Measurements from ENCODE around the gene NFKB2.

Gene NFKB2
- 44.7 to 727 (median 96.3) reads per million in 17 experiments for total RNA-seq

DNA sequence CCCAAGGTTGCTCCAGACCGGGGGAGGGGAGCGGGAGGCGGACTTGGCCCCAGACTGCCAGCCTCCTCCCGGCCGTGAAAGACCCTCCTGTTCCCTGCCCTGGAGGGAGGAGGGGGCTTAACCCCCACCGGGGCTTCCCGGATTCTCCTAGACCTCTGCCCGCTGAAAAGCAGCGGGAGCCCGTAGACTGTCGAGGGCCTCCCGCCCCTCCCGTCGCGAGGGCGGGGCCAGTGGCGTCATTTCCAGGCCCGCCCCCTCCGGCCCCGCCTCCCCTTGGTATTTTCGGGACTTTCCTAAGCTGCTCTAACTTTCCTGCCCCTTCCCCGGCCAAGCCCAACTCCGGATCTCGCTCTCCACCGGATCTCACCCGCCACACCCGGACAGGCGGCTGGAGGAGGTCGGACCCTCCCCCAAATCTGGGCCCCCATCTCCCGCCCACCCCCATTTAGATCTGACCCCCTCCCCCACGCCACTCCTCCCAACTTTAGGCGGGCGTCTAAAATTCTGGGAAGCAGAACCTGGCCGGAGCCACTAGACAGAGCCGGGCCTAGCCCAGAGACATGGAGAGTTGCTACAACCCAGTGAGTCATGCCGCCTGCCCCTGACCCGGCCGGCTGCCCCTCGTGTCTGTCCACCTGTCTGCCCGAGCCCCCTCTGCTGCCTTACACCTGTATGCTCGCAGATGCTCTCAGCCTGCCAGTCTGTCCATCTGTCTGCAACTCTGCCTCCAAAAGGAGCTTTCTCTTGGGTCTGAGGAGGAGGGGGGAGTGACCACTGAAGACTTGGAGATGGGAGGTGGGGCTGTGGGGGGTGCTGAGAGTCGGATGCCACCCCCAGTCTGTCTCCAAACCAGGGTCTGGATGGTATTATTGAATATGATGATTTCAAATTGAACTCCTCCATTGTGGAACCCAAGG lies at the start of gene NFKB2:
TSS of gene NFKB2 (plus strand) at position 306 of the 917 bp plus-strand sequence. CDS start at position 561, 255 bp downstream.
- peak; percentile 95 to 97 (median 97) for DNase-seq

DNA sequence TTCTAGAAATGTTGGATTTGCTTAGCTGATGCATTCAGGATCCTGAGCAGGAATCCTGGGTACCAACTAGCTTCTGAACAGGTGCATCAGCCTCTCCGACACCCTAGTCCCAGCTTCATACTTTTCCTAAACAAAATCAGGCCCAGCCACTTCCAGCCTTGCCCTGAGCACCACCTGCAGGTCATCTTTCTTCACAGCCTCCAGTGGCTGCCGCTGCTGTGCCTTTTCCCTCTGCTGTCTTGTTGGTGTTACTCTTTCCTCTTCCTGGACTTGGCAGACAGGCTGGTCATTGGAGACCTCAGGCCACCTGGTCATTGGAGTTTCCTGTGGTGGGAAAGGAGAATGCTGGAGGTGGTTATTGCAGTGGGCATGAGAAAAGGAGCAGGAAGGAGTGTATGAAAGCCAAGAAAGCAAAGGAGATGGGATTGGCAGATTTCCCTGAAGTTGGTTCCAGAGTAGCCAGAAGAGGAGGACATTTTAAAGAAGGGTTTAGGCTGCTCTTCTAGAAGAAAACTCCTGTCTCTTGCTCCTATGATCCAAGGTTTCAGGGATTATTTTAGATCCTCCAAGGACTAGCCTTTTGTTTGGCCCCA lies 48.2 kb upstream of the NFKB2 start:
- peak in 2 of 4 experiments; percentile 20 to 23 for DNase-seq

DNA sequence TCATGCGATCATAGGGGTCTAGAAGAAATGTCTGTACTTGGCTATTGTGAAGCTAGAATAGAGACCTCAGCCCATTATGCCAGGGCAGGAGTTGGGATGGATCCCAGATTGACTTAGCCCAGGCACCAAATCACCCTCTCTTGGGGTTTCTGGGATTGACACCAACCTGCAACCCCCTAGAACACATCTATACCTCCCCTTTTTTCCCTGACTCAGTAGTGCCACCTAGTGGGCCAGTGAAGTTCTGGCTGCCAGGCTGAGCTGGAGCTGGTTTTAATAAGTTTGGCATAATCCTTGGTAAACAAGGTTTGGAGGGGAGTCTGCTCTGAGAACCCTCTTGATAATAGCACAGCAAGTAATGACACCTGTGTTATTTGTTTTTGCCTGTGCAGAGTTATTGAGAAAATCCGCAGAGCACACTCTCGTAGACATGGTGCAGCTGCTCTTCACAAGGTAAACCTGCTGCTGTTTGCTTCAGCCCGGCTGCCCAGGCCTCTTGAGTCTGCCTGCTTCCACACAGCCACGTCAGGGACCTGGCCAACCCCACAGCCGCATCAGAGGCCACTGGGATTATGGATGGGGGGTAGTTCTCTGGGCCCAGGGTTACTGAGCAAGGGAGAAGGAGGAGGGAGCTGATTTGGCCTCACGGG lies 43.3 kb upstream of the NFKB2 start:
- DNase-seq = peak; percentile 71 to 83 (median 80)

DNA sequence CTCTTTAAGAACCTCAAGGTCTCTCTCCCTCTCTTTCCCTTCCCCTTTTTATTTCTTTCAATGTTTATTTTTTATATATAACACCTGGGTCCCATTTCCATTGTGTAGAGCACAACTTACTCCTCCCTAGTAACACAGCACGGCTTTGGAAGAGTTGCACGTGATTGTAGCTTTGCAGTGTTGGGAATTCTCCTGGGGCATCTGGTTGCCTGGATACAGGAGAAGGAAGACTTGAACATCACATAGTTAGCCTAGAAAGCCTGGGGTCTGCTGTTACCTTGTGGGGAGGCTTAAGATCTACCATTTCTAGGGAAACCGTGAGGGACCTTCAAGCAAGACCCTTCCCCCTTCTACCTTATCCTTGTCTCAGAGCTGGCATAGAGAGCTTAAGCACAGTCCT lies 41.1 kb upstream of the NFKB2 start:
- DNase-seq = no peak

DNA sequence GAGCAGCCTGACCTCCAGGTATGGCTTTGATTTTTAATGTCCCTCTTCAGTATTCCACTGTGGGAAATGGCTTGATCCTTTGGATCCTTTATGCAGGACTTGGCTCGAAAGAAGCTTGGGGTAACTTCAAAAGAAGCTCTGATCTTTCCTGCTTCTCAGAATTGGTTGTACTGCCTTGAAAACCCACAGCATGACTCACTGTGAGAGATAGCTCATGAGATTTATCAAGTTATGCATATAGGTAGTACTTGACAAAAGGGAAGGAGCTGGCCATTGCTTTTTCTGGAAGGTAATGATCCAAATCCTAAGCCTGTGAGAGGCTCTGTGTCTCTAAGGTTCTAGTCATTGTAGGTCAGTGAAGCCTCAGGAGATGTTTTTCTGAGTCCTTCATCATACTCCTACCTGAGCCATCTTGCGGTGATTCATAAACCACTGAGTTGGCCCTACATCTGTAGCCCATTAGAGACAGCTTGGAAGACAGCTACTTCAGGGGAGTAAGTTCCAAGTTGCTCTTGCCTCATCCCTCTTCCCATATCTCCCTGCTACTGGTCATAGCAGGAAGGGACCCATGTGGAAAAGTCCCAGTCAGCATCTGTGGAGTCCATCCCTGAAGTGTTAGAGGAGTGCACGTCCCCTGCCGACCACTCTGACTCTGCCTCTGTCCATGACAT lies 36.7 kb upstream of the NFKB2 start:
- DNase-seq = no peak

DNA sequence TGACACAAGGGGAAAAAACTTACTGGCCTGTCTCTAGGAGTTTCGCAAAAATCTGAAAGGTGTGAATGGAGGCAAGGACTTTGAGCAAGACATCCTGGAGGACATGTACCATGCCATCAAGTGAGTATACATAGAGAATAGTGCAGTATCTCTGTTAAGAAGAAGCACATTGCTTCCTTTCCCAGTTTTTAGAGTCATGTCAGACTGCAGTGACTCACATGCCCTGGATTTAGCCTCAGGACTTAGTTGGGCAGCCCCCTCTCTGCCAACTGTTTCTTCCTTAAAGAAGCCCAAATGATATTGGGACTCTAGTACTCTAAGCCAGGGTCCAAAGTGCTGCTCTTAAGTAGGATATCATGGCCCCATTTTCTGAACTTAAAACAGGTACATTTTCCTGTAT lies 28.1 kb upstream of the NFKB2 start:
- DNase-seq = no peak

DNA sequence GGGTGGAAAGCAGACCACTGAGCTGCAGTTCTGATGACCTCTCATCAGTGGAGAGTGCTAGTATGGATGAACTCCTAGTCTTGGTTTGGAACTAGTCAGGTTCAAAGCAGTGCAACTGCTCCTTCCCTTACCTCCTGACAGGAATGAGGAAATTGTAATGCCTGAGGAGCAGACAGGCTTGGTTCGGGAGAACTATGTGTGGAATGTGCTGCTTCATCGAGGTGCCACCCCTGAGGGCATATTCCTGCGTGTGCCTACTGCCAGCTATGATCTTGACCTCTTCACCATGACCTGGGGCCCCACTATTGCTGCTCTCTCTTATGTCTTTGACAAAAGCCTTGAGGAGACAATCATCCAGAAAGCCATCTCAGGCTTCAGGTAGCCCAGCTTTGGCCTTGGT lies 27.4 kb upstream of the NFKB2 start:
- DNase-seq = no peak

DNA sequence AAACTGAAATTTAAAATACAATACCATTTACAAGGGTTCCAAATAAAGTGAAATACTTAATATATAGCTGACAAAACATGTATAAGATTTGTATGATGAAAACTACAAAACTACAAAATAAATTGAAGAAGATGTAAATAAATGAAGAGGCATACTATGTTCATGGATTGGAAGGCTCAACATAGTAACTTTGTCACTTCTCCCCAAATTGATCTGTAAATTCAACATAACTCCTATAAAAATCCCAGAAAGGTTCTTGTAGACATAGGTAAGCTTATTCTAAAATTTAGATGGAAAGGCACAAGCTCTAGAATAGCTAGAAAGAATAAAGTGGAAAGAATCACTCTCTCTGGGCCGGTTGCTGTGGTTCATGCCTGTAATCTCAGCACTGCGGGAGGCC lies 24.2 kb upstream of the NFKB2 start:
- DNase-seq = no peak

DNA sequence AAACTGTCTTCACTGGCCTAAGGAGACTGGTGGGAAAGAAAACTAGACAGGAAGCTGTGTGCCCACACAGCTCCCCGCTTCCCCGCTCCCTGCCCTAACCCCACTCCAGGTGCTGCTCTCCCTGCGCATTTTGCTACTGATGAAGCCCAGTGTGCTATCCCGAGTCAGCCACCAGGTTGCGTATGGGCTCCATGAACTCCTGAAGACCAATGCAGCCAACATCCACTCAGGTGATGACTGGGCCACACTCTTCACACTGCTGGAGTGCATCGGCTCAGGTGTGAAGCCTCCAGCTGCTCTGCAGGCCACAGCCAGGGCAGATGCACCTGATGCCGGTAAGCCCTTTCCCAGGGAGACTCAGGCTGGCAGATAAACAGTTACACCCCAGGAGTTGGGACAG lies 20.3 kb upstream of the NFKB2 start:
- no peak for DNase-seq

DNA sequence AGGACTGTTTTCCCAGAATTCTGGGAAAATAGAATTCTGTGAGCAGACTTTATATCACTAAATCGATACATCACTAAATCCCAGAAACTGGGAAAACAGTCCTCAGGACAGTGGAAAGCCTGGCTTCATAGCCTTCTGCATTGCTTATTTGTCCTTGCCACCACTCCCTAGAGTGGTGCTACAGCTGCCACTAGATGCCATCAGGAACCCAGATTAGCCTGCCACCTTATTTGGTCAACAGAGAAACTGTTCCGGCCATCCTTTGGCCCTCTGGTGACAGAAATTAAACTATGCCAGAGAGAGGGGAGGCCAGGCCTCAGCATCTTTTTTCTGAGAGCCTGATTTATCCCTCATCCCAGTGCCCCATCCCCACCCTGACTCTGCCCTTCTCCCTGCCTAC lies 19.6 kb upstream of the NFKB2 start:
- DNase-seq = no peak

DNA sequence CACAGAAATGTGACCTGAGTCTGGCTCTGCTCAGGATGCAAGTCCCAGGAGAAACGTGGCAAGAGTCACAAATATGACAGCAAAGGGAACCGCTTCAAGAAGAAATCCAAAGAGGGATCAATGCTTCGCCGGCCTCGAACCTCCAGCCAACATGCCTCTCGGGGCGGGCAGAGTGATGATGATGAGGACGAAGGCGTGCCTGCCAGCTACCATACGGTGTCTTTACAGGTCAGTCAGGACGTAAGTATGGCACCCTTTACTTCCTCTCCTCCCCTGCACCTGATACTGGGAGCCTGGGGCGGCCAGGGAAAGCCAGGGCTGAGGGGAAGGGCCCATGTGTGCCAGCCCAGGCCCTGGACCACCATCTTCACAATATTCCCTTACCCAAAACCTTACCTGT lies 18.6 kb upstream of the NFKB2 start:
- no peak for DNase-seq

DNA sequence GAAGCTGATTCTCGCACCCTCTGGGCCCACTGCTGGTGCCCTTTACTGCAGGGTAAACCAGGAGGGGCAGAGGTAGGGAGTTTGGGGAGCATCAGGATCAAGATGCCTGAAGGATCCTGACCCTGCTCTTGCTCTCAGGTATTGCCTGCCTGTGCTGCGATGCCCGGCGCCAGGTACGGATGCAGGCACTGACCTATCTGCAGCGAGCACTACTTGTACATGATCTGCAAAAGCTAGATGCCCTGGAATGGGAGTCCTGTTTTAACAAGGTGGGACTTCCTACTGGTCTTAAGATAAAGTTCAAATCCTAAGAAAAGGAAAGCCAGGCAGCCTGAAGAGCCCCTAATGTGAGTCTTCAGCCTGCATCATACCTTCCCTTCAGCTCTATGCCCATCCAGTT lies 16.1 kb upstream of the NFKB2 start:
- no peak for DNase-seq

DNA sequence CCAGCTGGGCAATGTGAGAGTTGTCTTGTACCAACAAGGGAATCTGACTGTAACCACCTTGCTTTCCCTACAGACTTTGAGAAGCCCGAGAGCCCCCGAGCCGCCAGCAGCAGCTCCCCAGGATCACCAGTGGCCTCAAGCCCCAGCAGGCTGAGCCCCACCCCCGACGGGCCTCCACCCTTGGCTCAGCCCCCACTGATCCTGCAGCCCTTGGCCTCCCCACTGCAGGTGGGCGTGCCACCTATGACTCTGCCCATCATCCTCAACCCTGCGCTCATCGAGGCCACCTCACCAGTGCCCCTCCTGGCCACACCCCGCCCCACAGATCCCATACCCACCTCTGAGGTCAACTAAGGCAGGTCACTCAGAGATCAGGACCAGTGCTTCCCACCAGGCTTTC lies 13.5 kb upstream of the NFKB2 start:
- DNase-seq = no peak

DNA sequence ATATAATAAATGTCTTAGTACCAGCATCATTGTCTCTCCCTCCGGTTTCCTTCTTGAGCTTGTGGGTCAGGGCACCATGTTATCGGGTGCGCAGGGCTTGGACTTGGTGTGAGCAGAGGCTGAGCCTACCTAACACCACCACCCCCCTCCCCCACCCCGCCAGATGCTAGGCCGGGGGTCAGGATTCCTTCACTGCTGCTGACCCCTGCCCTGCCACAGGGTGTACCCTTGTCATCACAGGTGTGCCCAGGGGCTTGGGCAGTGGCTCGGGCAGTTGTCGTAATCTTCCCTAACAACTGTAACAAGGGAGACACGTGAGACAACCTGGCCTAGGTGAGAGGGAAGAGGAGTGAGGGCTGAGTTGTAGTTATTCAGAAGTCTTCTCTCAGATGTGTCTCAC lies 12.6 kb upstream of the NFKB2 start:
- DNase-seq = no peak

DNA sequence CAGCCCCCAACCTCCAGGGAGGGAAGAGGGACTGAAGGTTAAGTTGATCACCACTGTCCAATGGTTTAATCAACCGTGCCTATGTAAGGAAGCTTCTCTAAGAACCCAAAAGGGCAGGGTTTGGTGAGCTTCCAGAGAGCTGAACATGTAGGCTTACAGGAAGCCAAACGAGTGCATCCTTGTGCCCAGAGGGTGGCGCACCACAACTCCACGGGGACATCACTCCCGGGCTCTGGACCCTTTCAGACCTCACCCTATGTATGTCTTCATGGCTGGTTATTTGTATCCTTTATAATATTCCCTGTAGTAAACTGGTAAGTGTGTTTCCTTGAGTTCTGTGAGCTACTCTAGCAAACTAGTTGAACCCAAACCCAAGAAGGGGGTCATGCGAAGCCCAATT lies 11.5 kb upstream of the NFKB2 start:
- peak in 2 of 4 experiments; percentile 20 to 22 for DNase-seq

DNA sequence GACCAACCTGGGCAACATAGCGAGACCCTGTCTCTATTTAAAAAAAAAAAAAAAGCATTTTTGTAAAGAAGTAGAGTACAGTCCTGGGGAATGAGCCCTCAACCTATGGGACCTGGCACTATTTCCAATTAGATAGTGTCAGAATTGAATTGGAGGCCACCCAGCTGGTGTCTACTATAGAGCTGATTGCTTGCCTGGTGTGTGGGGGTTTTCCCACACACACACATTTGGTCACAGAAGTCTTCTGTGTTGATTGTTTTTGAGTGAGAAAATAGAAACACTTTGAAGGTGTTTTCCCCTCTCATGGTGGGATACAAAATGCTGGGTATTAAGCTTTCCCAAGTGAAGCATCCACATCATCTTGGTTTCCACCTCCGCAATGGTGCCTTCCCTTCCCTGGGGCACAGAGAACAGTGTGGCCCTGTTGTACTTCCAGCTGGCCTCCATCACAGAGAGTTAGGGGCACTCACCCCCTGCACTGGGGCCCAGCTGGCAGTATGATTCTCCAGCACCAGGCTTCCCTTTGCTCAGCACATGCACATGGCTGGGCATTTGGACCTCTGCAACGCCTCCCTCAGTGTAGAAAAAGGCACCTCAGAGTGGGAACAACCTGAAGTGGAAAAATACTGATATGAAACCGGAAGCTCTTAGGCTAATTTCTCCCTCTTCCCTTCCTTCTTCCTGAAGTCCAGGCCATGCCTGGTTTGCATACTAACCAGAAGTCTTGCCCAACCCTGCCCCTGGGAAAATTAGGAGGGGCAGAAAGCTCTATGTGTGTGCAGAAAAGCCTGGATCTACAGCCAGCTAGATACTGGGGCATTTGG lies 10.7 kb upstream of the NFKB2 start:
- peak in 3 of 4 experiments; percentile 40 to 50 (median 49) for DNase-seq

DNA sequence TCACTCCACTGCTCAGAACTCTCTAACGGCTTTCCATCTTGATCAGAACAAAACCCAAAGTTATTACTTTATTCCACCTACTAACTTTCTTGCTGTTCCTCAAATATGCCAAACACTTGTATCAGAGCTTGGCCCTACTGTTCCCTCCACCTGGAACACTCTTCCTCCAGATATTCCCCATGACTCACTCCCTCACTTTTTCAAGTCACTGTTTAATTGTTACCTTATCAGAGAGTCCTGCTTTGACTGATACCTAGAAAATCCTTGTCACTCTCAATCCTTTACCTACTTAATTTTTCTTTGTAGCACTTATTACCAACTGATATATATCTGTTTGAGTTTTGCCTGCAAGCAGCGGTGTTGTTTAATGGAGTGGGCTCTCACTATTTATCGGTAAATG lies 5.6 kb upstream of the NFKB2 start:
- no peak for DNase-seq

DNA sequence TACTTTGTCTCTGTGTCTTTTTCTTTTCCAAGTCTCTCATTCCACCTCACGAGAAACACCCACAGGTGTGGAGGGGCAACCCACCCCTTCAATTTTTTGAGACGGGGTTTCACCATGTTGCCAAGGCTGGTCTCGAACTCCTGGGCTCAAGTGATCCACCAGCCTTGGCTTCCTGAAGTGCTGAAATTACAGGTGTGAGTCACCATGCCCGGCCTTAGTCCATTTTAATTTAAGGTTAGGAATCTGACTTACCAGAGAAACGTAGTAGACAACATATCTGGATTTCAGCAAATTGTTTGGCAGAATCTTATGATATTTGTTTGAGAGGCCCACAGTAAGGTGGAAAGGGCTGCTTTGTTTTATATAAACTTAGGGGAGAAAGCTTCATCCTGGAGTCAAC lies 3.2 kb upstream of the NFKB2 start:
- no peak for DNase-seq

DNA sequence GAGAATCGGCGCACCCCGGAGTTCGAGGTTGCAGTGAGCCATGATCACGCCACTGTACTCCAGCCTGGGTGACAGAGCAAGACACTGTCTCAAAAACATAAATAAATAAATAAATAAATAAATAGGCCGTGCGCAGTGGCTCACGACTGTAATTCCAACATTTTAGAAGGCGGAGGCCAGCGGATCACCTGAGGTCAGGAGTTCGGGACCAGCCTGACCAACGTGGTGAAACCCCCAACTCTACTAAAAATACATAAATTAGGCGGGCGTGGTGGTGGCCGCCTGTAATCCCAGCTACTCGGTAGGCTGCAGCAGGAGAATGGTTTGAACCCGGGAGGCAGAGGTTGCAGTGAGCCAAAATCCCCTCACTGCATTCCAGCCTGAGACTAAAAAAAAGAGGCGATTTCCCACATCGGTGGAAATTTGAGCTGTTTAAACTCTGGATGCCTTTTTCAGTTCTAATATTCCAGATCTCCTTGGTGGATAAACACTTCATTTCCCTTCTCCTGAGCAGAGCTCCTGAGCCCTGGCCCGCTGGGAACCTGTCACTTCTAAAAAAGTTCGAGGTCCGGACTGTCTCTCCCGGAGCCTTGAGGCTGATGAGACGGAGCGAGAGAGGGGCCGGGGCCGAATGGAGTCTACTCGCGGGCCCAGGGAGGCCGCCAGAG lies 2.0 kb upstream of the NFKB2 start:
- DNase-seq = no peak

DNA sequence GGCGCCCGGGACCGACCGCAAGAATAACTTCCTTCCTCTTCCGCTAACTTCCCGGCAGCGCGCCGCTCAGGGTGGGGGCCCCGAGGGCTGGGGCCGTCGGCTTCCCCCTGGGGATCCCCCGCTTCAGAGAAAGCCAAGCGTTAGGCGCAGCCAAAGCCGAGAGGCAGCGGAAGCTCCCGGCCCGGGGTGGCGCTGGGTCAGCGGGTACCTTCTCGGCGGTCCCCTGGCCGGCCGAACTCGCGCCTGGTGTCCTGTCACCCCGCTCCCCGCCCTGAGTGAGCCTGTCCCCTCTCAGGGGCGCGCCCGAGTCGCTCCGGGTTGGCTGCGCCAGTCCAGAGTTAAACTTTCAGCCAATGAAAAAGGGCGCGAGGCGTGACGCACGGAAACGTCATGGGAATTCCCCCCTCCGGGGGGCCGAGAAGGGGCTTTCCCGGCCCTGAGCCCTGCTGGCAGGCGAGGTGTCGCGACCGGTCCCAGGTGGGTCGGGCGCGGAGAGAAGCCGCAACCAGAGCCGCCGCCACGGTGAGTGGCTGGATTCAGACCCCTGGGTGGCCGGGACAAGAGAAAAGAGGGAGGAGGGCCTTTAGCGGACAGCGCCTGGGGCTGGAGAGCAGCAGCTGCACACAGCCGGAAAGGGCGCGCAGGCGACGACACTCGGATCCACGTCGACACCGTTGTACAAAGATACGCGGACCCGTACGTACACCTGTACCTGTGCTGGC lies 1.3 kb upstream of the NFKB2 start:
- peak; percentile 98 for DNase-seq

Measured in suppressor macrophage (primary cell).